ENCODE results near the gene SP4.

The SP4 gene

DNA sequence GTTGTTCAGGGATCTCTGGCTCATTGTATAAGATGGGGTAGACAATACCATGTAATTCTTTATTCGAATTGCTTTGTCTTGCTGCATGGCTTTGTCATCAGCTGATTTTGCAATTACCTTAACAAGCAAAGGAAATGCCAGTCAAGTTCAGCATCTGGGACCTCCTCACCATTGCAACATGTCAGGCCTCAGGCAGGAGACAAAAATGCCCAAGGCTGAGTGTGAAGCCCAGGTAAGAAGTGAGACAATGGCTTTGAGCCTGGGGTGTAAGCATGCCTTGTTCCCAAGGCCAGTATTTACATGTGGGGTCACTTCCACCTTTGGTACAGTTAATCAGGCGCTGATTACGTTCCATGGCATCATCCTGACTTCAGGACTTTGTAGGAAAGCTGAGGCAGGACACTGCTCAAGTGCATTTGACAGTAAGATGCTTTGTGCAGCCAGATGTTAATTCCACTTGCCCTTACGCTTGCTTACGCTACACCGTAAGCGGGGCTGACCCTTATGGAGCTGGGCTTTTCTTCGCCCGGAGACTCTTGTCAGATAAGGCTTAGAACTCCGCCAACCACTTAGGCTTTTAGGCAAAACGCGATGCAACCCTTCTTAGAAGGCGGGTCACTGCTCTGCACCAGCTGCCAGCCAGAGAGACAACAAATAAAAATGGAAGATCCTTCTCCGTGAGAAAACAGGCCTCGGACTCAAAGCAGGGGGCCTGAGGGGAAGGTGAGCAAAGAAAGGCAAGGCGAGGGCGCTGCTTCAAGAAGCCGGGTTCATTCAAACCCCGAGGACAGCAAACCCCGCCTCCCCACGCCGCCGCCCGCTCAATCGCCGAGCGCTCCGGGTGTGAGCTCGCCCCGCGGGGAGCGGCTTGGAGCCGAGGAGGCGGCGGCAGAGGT is 1.3 kb upstream of the SP4 start:
- H3K36me3 Mint-ChIP-seq (ENCODE audit: low read depth): peaks cover 23% of the 10 kb centered on the region
- peak overlapping the region; percentile 82 for H3K4me3 Mint-ChIP-seq
- H3K9me3 Mint-ChIP-seq: no peaks in the 10 kb centered on the region
- peak overlapping the region; percentile 72 for H3K27ac Mint-ChIP-seq
- no peaks in the 10 kb centered on the region for H3K27me3 Mint-ChIP-seq
- intact Hi-C loops (cut with micrococcal nuclease): loop anchor here (2.0 to 5.0 kb wide), 3 partner anchors 72 to 169 kb away; partner anchors contain the start of gene DNAH11
- H3K4me1 Mint-ChIP-seq (ENCODE audit: low read depth): peaks cover 30% of the 10 kb centered on the region

DNA sequence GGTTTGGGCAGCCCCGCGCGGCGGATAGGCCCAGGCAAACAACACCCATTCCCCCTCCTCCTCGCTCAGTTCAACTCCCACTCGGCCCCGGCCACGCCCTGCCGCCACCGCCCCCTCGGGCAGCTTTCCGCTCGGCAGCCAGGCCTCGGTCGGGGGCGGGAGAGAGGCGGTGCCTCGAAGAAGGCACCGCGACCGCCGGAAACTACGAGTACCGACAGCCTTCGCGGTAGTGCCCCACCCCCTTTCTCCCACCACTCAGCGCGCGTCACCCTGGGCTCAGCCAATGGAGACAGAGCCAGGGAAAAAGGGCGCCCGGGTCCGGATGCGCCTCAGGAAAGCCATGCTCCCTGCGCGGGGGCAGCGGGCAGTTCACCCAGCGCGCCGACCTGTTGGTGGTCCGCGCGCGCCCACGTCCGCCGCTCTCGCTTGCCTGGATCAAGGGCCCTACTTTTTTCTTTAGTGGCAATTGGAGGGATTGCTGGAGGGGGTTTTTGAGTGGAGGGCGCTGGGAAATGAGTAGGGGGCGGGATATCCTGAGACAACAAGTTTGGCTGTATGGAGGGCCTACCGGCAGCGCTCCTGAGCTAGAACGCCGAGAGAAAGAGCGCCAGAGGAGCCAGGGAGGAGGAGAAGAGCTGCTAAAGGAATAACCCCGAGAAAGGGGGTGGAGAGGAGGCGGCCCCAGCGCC is 557 bp upstream of the SP4 start:
- intact Hi-C loops (cut with micrococcal nuclease): loop anchor here (2.0 to 5.0 kb wide), 3 partner anchors 73 to 170 kb away; partner anchors contain the start of gene DNAH11
- Mint-ChIP-seq H3K27me3 (no peaks in the 10 kb centered on the region), H3K36me3 (ENCODE audit: low read depth) (peaks cover 23% of the 10 kb centered on the region), H3K4me1 (ENCODE audit: low read depth) (peaks cover 30% of the 10 kb centered on the region), H3K9me3 (no peaks in the 10 kb centered on the region), H3K4me3 (peak overlapping the region; percentile 100), H3K27ac (peak overlapping the region; percentile 100)

DNA sequence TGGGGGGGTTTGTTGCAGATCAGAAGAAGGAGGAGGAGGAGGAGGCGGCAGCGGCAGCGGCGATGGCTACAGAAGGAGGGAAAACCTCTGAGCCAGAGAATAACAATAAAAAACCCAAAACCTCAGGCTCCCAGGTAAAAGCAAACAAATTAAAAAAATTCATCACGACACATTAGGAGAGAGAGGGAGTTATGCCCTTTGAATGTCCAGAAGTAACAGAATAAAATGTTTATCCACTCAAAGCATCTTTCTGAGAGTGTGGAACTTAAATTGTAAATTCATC is 717 bp downstream of the SP4 start:
- H3K4me1 Mint-ChIP-seq (ENCODE audit: low read depth): peaks cover 32% of the 10 kb centered on the region
- H3K9me3 Mint-ChIP-seq: no peaks in the 10 kb centered on the region
- intact Hi-C loops (cut with micrococcal nuclease): loop anchor here (5.0 kb wide), 2 partner anchors 114 to 171 kb away; partner anchors contain the start of gene DNAH11
- H3K27ac Mint-ChIP-seq: peak overlapping the region; percentile 100
- no peaks in the 10 kb centered on the region for H3K27me3 Mint-ChIP-seq
- peak overlapping the region; percentile 99 for H3K4me3 Mint-ChIP-seq
- H3K36me3 Mint-ChIP-seq (ENCODE audit: low read depth): peaks cover 23% of the 10 kb centered on the region

GRCh38 chr7:21429021-21429420 is 1.1 kb downstream of the SP4 start:
- no peaks in the 10 kb centered on the region for H3K27me3 Mint-ChIP-seq
- H3K4me1 Mint-ChIP-seq (ENCODE audit: low read depth): peaks cover 35% of the 10 kb centered on the region
- H3K27ac Mint-ChIP-seq: no peak overlapping the region
- H3K9me3 Mint-ChIP-seq: no peaks in the 10 kb centered on the region
- H3K36me3 Mint-ChIP-seq (ENCODE audit: low read depth): peaks cover 23% of the 10 kb centered on the region
- H3K4me3 Mint-ChIP-seq: no peak overlapping the region
- intact Hi-C loops (cut with micrococcal nuclease): loop anchor here (5.0 kb wide), 2 partner anchors 113 to 172 kb away; partner anchors contain the start of gene DNAH11

DNA sequence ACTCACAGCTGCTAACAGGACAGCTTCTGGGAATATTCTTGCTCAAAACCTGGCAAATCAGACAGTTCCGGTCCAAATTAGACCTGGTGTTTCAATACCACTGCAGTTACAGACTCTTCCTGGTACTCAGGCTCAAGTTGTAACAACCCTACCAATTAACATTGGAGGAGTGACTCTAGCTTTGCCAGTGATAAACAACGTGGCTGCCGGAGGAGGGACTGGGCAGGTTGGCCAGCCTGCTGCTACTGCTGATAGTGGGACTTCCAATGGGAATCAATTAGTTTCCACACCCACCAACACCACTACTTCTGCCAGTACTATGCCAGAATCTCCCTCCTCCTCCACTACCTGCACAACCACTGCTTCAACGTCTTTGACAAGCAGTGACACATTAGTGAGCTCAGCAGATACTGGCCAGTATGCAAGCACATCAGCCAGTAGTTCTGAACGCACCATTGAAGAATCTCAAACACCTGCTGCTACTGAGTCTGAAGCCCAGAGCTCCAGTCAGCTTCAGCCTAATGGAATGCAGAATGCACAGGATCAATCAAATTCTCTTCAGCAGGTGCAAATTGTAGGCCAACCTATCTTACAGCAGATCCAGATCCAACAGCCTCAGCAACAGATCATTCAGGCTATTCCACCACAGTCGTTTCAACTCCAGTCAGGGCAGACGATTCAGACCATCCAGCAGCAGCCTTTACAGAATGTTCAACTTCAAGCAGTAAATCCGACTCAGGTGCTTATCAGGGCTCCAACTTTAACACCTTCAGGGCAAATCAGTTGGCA is 2.1 kb downstream of the SP4 start:
- no peaks in the 10 kb centered on the region for H3K27me3 Mint-ChIP-seq
- H3K36me3 Mint-ChIP-seq (ENCODE audit: low read depth): peaks cover 23% of the 10 kb centered on the region

DNA sequence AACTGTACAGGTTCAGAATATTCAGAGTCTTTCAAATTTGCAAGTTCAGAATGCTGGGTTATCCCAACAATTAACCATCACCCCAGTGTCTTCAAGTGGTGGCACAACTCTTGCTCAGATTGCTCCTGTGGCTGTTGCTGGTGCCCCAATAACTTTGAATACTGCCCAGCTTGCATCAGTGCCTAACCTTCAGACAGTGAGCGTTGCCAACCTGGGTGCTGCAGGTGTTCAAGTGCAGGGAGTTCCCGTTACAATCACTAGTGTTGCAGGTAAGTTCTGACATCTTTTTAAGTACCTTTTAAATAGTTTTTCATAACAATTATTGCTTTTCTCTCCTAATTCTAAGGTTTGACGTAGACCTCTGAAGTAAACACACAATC is 2.7 kb downstream of the SP4 start:
- H3K4me1 Mint-ChIP-seq (ENCODE audit: low read depth): peaks cover 35% of the 10 kb centered on the region
- intact Hi-C loops (cut with micrococcal nuclease): no loop called here
- no peak overlapping the region for H3K27ac Mint-ChIP-seq
- H3K9me3 Mint-ChIP-seq: no peaks in the 10 kb centered on the region
- H3K36me3 Mint-ChIP-seq (ENCODE audit: low read depth): peaks cover 23% of the 10 kb centered on the region
- no peaks in the 10 kb centered on the region for H3K27me3 Mint-ChIP-seq
- no peak overlapping the region for H3K4me3 Mint-ChIP-seq

More for the DNA sequence above, 2.1 kb downstream of the SP4 start:
- intact Hi-C loops (cut with micrococcal nuclease): loop anchor here (5.0 kb wide), 2 partner anchors 112 to 173 kb away; partner anchors contain the start of gene DNAH11
- Mint-ChIP-seq H3K4me1 (ENCODE audit: low read depth) (peaks cover 35% of the 10 kb centered on the region), H3K27ac (no peak overlapping the region), H3K9me3 (no peaks in the 10 kb centered on the region), H3K4me3 (no peak overlapping the region)

- intact Hi-C loops (cut with micrococcal nuclease): no loop called here
- Mint-ChIP-seq H3K27me3 (no peaks in the 10 kb centered on the region), H3K9me3 (no peaks in the 10 kb centered on the region), H3K36me3 (ENCODE audit: low read depth) (peaks cover 27% of the 10 kb centered on the region), H3K4me1 (ENCODE audit: low read depth) (no peaks in the 10 kb centered on the region), H3K4me3 (no peak overlapping the region), H3K27ac (no peak overlapping the region)
Observed at GRCh38 chr7:21443149-21443841, 15.4 kb downstream of the SP4 start.

DNA sequence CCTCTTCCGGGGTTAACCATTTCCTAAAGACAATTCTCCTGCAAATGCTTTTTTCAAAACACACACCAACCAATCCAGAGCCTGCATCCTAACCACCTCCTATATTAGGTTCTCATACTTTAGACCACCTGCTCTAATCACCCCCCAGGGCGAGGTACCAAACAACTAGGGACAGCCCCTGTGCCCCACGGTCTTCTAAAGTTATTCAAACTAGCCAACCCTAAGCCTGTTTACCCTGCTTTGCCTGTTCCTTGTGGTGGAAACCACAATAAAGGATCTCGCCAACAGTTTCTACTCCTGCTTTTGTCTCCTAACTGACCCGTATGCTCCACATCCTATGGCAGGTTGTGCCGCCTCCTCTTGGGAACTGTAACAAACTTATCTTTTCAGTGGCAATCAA is 21.1 kb downstream of the SP4 start:
- H3K27ac Mint-ChIP-seq: no peak overlapping the region
- H3K36me3 Mint-ChIP-seq (ENCODE audit: low read depth): peaks cover 32% of the 10 kb centered on the region
- no peaks in the 10 kb centered on the region for H3K4me1 Mint-ChIP-seq (ENCODE audit: low read depth)
- no peaks in the 10 kb centered on the region for H3K27me3 Mint-ChIP-seq
- peaks cover 29% of the 10 kb centered on the region for H3K9me3 Mint-ChIP-seq
- intact Hi-C loops (cut with micrococcal nuclease): no loop called here
- H3K4me3 Mint-ChIP-seq: no peak overlapping the region

DNA sequence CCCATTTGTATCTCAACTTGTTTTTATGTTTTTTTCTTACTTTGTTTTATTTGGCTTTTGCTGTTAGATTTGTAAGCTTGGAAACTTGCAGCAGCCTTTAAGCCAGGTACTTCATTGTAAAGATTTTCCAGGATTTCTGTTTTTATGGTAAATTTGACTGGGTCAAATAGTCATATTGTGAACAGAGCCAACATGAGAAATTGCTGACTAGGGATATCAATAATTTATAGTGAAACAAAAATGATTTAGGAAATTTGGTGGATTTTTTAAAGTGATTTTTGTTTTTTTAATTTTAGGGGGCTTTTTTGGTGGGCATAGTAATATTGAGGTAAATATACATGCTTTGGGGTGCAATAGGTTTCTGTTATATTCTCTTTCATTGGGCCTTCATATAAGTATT is 22.2 kb downstream of the SP4 start:
- Mint-ChIP-seq H3K27me3 (no peaks in the 10 kb centered on the region), H3K4me1 (ENCODE audit: low read depth) (no peaks in the 10 kb centered on the region), H3K27ac (no peak overlapping the region), H3K9me3 (peaks cover 40% of the 10 kb centered on the region), H3K36me3 (ENCODE audit: low read depth) (peaks cover 43% of the 10 kb centered on the region), H3K4me3 (no peak overlapping the region)
- intact Hi-C loops (cut with micrococcal nuclease): no loop called here

GRCh38 chr7:21450941-21451340 is 23.1 kb downstream of the SP4 start:
- Mint-ChIP-seq H3K27ac (no peak overlapping the region), H3K4me1 (ENCODE audit: low read depth) (no peaks in the 10 kb centered on the region), H3K27me3 (no peaks in the 10 kb centered on the region), H3K36me3 (ENCODE audit: low read depth) (peaks cover 45% of the 10 kb centered on the region), H3K9me3 (peaks cover 48% of the 10 kb centered on the region), H3K4me3 (no peak overlapping the region)
- intact Hi-C loops (cut with micrococcal nuclease): no loop called here

DNA sequence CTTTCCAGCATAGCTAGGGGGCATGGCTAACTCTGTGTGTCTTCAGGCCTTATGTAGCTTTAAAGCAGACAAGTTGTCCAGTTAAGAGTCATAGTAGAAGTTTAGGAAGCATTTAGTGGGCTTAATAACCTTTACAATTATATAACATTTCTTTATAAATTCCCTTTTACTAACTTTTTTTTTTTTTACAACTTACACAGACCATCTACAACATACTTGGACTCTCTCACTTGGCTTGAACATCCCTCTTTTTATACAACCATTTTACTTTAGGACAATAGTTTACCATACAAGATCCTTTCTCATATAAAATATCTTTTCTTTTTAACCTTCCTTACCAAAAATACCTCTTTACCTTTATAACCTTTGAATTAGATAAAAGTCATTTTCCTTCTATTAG is 26.3 kb downstream of the SP4 start:
- intact Hi-C loops (cut with micrococcal nuclease): no loop called here
- H3K27ac Mint-ChIP-seq: no peak overlapping the region
- peaks cover 41% of the 10 kb centered on the region for H3K36me3 Mint-ChIP-seq (ENCODE audit: low read depth)
- H3K9me3 Mint-ChIP-seq: peaks cover 47% of the 10 kb centered on the region
- no peaks in the 10 kb centered on the region for H3K27me3 Mint-ChIP-seq
- H3K4me3 Mint-ChIP-seq: no peak overlapping the region
- H3K4me1 Mint-ChIP-seq (ENCODE audit: low read depth): no peaks in the 10 kb centered on the region

DNA sequence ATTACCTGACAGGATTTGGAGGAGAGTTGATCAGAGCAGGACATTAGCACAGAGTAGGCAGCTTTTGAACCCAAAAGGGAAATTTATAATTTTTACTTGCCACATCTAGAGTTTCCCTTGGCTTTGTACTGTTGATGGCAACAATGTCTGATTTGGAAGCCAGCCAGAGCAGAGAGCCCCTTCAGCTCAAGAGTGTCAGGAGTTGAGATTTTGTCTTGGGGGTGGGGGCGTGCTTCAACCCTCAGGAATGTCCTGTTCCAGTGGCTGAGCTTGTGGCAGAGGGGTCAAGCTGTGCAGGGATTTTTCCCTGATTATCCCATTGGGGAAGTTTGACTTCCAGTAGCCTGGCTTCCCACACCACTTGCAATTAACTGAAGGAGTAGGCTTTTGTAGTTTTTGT is 27.0 kb downstream of the SP4 start:
- H3K27me3 Mint-ChIP-seq: no peaks in the 10 kb centered on the region
- H3K27ac Mint-ChIP-seq: no peak overlapping the region
- peaks cover 49% of the 10 kb centered on the region for H3K9me3 Mint-ChIP-seq
- peaks cover 43% of the 10 kb centered on the region for H3K36me3 Mint-ChIP-seq (ENCODE audit: low read depth)
- intact Hi-C loops (cut with micrococcal nuclease): no loop called here
- no peak overlapping the region for H3K4me3 Mint-ChIP-seq
- no peaks in the 10 kb centered on the region for H3K4me1 Mint-ChIP-seq (ENCODE audit: low read depth)

GRCh38 chr7:21461282-21461681 is 33.4 kb downstream of the SP4 start:
- Mint-ChIP-seq H3K4me3 (no peak overlapping the region), H3K27ac (no peak overlapping the region), H3K36me3 (ENCODE audit: low read depth) (peaks cover 18% of the 10 kb centered on the region), H3K27me3 (no peaks in the 10 kb centered on the region), H3K4me1 (ENCODE audit: low read depth) (peaks cover 21% of the 10 kb centered on the region), H3K9me3 (peaks cover 10% of the 10 kb centered on the region)
- intact Hi-C loops (cut with micrococcal nuclease): no loop called here

Data from dendritic cell treated with granulocyte-macrophage colony-stimulating factor and Interleukin-4, amounts not matched to agents 40 ng/mL and 50 ng/mL, for 4 days (primary cell).